Stomach (tissue), 9 donors: ENCODE results near the gene INPP5J. TPM values are rescaled to one million over a fixed set of nuclear protein-coding genes. Genes with fewer than 3 reads are reported as not detected.

Experiments used
- DNase-seq, 2 donors: peaks; one replicate each; pipeline versions ENCODE4 v3.0.0 to v3.0.0-alpha.2; 2013 to 2019
- H3K27ac ChIP-seq, 5 donors: fragments of 200-600 bp in 4 of 5; sonication (generic) in 4 of 5; one replicate each; pipeline ENCODE4 v1.5.1; 2013 to 2019; ENCODE audit warnings: mild to moderate bottlenecking in 1 of 5, moderate library complexity in 1 of 5
- H3K27me3 ChIP-seq, 3 donors: fragments of 200-600 bp; sonication (generic); one replicate each; pipeline ENCODE4 v1.5.1; 2017 to 2019; ENCODE audit warnings: mixed run types in 1 of 3
- H3K36me3 ChIP-seq, 4 donors: fragments of 200-600 bp; sonication (generic); 1 replicate in 3 of 4; 2 replicates in 1 of 4; pipeline ENCODE4 v1.5.1; 2016 to 2019
- H3K4me1 ChIP-seq, 4 donors: fragments of 200-600 bp; sonication (generic); one replicate each; pipeline ENCODE4 v1.5.1; 2016 to 2019
- H3K4me3 ChIP-seq, 4 donors: fragments of 200-600 bp; sonication (generic) in 3 of 4; one replicate each; pipeline ENCODE4 v1.5.1; 2016 to 2019; ENCODE audit warnings: mild to moderate bottlenecking in 1 of 4
- H3K9me3 ChIP-seq, 4 donors: fragments of 200-600 bp; sonication (generic); one replicate each; pipeline ENCODE4 v1.5.1; 2016 to 2019
- EP300 ChIP-seq: sonication (generic); formaldehyde crosslinking; IDR thresholded peaks from one replicate; pipeline ENCODE4 v1.6.1; 2017; ENCODE audit warnings: antibody characterized with exemption
- POLR2A ChIP-seq, 4 donors: fragments of 450-650 bp; IDR thresholded peaks; one replicate each; pipeline ENCODE4 v1.6.1; 2016; ENCODE audit warnings: antibody characterized with exemption in 4 of 4, control low read depth in 2 of 4, mild to moderate bottlenecking in 1 of 4, moderate library complexity in 1 of 4
- POLR2AphosphoS5 ChIP-seq, 3 donors: sonication (generic); formaldehyde crosslinking; IDR thresholded peaks; one replicate each; pipeline ENCODE4 v1.6.1; 2016; ENCODE audit warnings: antibody characterized with exemption in 3 of 3
- WGBS, 5 donors: extraction: QIAGEN DNeasy Blood & Tissue Kit in 3 of 5; methylation state at CpG; one replicate each; pipeline versions ENCODE4 v1.1.5 to v1.1.7; 2013 to 2018; 5-methylcytosine and 5-hydroxymethylcytosine counted together
- intact Hi-C: fragments of 100-400 bp; cut with DNase I; formaldehyde crosslinking; loops from one replicate; pipeline ENCODE4 v1.15.1; 2023; ENCODE audit warnings: low total_unique reads
- polyA plus RNA-seq, 3 donors: library from polyadenylated mRNA; stranded (reverse); fragments of 200-250 nt; gene quantifications; one replicate each; pipeline ENCODE4 v1.2.3, GENCODE V29; 2013
- total RNA-seq, 5 donors: library from RNA; depleted of rRNA; stranded (reverse); fragments of >200 nt; gene quantifications; one replicate each; pipeline versions ENCODE4 v1.1.0 to v1.2.3, GENCODE V29; 2014 to 2016
- TF ChIP-seq, protein P1 (sequence below), 7 experiments: fragments of 450-650 bp in 4 of 7; fragments of 200-600 bp in 3 of 7; sonication (generic) in 3 of 7; IDR thresholded peaks; one replicate each; pipeline ENCODE4 v1.5.1; 2016 to 2019; ENCODE audit warnings: antibody characterized with exemption in 7 of 7, control low read depth in 2 of 7, mild to moderate bottlenecking in 1 of 7
- donor health status: healthy with polysubstance abuse.
- donor health status: Bipolar disorder and iron deficiency.
- donor health status: healthy.

The INPP5J gene
- total and polyA plus RNA-seq, 8 donors, result 1.8 to 34.4 (median 9.3) TPM

DNA sequence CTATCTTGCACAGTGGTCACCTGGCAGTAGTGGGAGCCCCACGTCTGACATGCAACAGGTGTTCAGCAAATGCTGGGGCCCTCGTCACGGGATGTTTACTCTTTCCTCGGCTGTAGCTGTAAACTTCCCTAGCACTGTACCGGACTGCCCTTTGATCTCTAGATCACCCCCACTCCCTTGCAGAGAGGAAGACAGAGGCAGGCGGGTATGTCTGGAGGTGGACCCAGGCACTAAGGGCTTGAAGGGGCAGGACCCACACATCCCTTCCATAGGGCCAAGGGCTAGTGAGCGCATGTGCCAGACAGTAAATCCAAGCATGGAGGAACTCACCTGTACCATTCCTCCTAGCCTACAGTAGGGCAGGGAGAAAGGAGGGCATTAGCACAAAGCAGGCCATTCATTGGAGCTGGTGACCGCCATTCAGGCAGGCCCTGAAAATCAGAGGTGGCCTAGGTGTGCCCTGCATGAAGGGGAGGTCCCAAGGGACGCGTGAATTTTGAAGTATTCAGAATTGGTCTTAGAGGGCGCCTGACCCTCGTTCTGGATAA lies 43.6 kb upstream of the INPP5J start:
- H3K27ac ChIP-seq, result peak overlapping the region; percentile 52 to 96 (median 89)

DNA sequence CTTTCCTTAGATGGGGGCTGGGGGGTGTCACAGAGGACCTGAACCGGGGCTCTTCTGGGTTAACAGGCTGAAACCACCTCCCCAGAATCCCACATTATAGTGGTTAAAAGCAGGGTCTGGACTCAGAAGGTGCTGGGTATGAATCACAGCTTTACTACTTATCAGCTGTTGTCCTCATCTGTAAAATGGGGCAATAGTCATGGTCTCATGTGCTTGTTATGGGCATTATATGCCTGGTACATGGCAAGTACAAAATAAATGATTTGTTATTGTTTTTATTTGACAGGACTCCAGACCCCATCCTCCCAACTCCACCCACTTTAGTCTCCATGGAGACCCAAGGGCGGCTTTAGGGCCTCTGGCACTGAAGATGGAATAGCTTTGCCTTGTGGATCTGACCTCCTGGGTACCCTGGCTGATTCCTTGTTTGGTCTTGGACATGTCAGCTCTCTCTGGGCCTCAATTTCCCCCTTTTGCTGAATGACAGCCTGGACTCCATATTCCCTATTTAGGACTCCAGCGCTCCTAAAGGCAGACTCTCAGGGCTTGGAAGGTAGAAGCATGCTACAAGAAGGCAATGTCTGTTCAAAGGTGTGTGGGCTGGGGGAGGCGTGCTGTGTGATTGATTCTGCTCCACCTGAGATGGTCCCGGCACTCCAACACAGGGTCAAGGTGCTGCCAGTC lies 42.5 kb upstream of the INPP5J start:
- intact Hi-C loops, result no loop called here

More for the DNA sequence above, 43.6 kb upstream of the INPP5J start:
- Histone ChIP-seq H3K4me1 (peaks cover 26 to 55% (median 46%) of the 10 kb centered on the region in 4 donors), H3K9me3 (no peaks in the 10 kb centered on the region), H3K27me3 (no peaks in the 10 kb centered on the region), H3K4me3 (no peak overlapping the region), H3K36me3 (no peaks in the 10 kb centered on the region)
- peak; percentile 59 to 88 for DNase-seq
- WGBS, 5 donors, result 48 to 68% (median 56%) methylated on average over 12 of the region's 12 CpGs
- intact Hi-C loops, result no loop called here
- no peak for TF ChIP-seq EP300
- TF ChIP-seq POLR2A (IDR thresholded peaks at IDR 0.05), result no peak
- TF ChIP-seq, protein P1, sequence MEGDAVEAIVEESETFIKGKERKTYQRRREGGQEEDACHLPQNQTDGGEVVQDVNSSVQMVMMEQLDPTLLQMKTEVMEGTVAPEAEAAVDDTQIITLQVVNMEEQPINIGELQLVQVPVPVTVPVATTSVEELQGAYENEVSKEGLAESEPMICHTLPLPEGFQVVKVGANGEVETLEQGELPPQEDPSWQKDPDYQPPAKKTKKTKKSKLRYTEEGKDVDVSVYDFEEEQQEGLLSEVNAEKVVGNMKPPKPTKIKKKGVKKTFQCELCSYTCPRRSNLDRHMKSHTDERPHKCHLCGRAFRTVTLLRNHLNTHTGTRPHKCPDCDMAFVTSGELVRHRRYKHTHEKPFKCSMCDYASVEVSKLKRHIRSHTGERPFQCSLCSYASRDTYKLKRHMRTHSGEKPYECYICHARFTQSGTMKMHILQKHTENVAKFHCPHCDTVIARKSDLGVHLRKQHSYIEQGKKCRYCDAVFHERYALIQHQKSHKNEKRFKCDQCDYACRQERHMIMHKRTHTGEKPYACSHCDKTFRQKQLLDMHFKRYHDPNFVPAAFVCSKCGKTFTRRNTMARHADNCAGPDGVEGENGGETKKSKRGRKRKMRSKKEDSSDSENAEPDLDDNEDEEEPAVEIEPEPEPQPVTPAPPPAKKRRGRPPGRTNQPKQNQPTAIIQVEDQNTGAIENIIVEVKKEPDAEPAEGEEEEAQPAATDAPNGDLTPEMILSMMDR (IDR thresholded peaks at IDR 0.05), result no peak
- TF ChIP-seq POLR2AphosphoS5 (IDR thresholded peaks at IDR 0.05), result no peak

DNA sequence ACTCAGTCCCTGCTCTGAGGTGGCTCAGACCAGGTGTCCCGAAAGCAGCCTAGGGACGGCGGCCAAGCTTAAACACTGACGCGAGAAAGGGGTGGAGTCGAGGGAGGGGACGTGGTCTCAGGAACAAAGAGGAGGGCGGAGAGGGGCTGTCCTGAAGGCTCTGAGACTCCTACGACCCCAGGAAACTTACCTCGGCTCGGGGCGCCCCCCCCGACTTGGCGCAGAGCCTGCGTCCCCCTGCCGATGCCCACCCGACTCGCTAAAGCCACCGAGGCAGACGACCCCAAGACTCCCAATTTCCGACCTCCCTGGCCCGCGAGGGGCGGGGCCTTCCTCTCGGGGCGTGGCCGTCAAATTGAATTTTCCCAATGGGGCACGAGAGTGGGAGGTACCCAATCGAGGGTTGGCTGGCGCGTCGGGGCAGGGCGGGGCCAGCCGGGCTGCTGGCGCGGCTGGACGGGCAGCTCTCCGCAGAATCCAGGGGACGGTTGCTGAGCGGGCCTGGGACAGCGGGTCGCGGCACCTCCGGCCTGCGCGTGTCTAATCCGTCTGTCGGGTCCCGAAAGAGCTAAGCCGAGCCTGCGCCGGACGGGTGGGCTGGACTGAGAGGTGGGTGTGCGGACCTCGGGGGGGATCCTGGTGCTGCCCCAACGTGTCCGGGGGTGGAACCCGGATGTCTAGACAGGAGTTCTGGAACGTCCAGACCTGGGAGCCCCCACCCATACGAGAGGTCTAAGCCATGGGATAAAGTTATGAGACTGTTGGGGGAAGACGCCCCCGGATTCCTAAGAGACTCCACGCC lies 41.7 kb upstream of the INPP5J start, which contains the start of gene SMTN:
SMTN (plus strand) TSS at position 471 of the 802 bp plus-strand sequence. CDS start 1,941 bp downstream, outside the sequence.
- WGBS, 5 donors, result 0 to 1% (median 0%) methylated on average over 20 to 63 of the region's 63 CpGs
- H3K9me3 ChIP-seq, result no peaks in the 10 kb centered on the region
- H3K4me1 ChIP-seq, result peaks cover 37 to 70% (median 60%) of the 10 kb centered on the region in 4 donors
- H3K27ac ChIP-seq, result peak within 1 kb of the TSS; percentile 89 to 96 (median 95)
- TF ChIP-seq POLR2A (IDR thresholded peaks at IDR 0.05) (peak in 2 of 4 donors; percentile 94 to 95), EP300 (no peak), POLR2AphosphoS5 (IDR thresholded peaks at IDR 0.05) (peak; percentile 99)
- no peaks in the 10 kb centered on the region for H3K36me3 ChIP-seq
- no peaks in the 10 kb centered on the region for H3K27me3 ChIP-seq
- intact Hi-C loops, result no loop called here
- peak; percentile 96 to 98 for DNase-seq
- peak within 1 kb of the TSS; percentile 53 to 77 (median 62) for H3K4me3 ChIP-seq

More for the DNA sequence above, 42.5 kb upstream of the INPP5J start:
- Histone ChIP-seq H3K27me3 (no peaks in the 10 kb centered on the region), H3K4me3 (peak overlapping the region; percentile 53 to 77 (median 62)), H3K4me1 (peaks cover 30 to 63% (median 53%) of the 10 kb centered on the region in 4 donors), H3K27ac (peak overlapping the region; percentile 89 to 96 (median 95)), H3K36me3 (no peaks in the 10 kb centered on the region), H3K9me3 (no peaks in the 10 kb centered on the region)
- WGBS, 5 donors, result 36 to 42% (median 38%) methylated on average over 3 to 5 of the region's 5 CpGs
- TF ChIP-seq POLR2A (IDR thresholded peaks at IDR 0.05) (peak in 1 of 4 donors; percentile 16), EP300 (no peak)
- TF ChIP-seq, protein P1 (IDR thresholded peaks at IDR 0.05), result no peak
- DNase-seq, result no peak

DNA sequence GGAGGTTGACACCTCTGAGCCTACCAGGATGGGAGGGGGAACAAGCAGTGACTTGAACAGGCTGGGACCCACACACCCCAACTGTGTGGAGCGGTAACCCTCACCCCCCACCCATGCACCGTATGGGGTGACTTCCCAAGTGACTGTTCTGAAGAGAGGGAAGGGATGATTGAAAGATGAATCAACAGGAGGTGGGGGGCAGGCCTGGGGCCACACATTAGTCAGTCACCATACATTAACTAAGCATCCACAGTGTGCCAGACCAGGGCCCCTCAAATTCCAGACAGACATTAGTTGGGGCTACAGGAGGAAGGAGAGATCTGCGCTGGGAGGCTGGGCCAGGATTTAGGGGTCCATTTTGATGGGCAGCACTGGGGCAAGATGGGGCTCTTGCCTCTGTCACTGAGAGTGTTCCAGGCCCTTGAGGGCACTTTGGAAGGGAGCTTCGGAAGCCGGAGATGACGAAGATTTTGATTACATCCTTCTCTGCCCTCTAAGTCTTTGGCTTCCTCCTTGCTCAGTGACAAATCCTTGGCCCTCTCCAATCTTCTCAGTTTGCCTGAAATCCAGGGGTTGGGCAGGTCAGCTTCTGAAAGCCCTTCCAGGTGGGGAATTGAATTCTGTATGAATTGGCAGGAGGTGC lies 40.7 kb upstream of the INPP5J start:
- Histone ChIP-seq H3K27me3 (no peaks in the 10 kb centered on the region), H3K4me1 (peaks cover 47 to 77% (median 70%) of the 10 kb centered on the region in 4 donors), H3K4me3 (peak overlapping the region; percentile 53 to 77 (median 62)), H3K36me3 (peaks cover 0 to 5% (median 0%) of the 10 kb centered on the region in 4 donors), H3K9me3 (no peaks in the 10 kb centered on the region), H3K27ac (peak overlapping the region; percentile 89 to 96 (median 95))
- TF ChIP-seq, protein P1 (IDR thresholded peaks at IDR 0.05), result no peak
- TF ChIP-seq EP300 (no peak), POLR2A (IDR thresholded peaks at IDR 0.05) (no peak)
- WGBS, 5 donors, result 6 to 29% (median 17%) methylated on average over 6 of the region's 6 CpGs
- no peak for DNase-seq
- intact Hi-C loops, result no loop called here
